Right renal pelvis (tissue), 4 donors: ENCODE data around the gene RSPO3. TPM values are rescaled to one million over a fixed set of nuclear protein-coding genes. Genes with fewer than 3 reads are reported as not detected.

Experiments
- DNase-seq, 4 donors: peaks; one replicate each; pipeline ENCODE4 v3.0.0-alpha.2; 2013; ENCODE audit warnings: low read depth in 4 of 4, low spot score in 3 of 4, missing footprints in 1 of 4
- polyA plus RNA-seq, 4 donors: library from polyadenylated mRNA; unstranded; fragments of 120-200 nt; gene quantifications; one replicate each; pipeline ENCODE4 v1.2.1, GENCODE V29; 2013; ENCODE audit not compliant: insufficient read length in 4 of 4

Gene RSPO3
- polyA plus RNA-seq, 4 donors = 12.2 to 28.0 (median 20.7) TPM

DNA sequence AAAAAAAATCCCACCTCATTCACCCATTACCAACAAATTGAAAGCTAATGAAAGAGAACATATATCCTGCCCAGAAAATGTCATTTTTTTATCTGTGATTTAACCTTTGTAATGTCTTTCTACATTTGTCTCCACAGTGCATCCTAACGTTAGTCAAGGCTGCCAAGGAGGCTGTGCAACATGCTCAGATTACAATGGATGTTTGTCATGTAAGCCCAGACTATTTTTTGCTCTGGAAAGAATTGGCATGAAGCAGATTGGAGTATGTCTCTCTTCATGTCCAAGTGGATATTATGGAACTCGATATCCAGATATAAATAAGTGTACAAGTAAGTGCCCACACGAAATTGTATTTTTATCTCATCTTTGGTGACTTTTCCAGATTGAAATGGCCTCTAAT, 30.0 kb downstream of the RSPO3 start:
- DNase-seq = no peak

- no peak for DNase-seq
Observed at GRCh38 chr6:127154509-127154908, 36.0 kb downstream of the RSPO3 start.

- DNase-seq = no peak
Observed at GRCh38 chr6:127160484-127160883, 42.0 kb downstream of the RSPO3 start.

GRCh38 chr6:127162836-127163235, 44.4 kb downstream of the RSPO3 start:
- no peak for DNase-seq

DNA sequence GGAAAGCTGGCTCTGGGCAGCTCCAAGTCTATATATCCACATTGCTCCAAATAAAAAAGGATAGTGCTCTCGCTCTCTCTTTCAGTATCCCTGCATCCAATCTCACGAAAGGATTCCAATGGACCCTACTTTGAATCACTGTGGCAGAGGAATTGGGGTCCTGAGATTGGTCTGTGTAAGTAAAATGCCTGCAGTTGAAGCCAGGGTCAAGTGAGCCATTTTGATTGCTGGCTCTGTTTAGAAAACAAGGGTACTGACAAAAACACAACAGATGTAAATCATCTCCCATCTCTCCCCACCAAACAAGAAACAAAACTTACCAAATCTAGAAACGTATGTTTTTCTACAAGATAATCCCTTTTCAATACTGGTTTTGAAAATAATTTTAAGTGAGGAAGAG, 45.6 kb downstream of the RSPO3 start:
- DNase-seq = no peak

DNA sequence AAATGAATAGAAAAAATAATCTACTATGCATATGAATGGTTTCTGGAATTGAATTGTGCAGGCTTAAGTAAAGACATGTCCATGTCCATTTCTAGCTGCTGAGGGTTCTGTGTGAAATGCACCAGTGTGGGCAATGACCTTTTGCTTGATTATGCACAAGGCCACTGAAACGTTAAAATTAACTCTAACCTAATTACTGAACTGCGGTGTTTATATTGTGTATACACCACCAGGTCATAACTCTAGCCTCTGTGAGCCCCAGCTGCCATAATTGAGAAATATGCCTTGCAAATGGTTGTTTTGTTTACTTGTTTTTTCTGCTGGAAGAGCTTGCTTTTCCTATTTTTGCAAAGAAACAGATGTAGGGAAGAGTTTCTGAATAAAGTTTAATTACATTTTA, 46.1 kb downstream of the RSPO3 start:
- no peak for DNase-seq

DNA sequence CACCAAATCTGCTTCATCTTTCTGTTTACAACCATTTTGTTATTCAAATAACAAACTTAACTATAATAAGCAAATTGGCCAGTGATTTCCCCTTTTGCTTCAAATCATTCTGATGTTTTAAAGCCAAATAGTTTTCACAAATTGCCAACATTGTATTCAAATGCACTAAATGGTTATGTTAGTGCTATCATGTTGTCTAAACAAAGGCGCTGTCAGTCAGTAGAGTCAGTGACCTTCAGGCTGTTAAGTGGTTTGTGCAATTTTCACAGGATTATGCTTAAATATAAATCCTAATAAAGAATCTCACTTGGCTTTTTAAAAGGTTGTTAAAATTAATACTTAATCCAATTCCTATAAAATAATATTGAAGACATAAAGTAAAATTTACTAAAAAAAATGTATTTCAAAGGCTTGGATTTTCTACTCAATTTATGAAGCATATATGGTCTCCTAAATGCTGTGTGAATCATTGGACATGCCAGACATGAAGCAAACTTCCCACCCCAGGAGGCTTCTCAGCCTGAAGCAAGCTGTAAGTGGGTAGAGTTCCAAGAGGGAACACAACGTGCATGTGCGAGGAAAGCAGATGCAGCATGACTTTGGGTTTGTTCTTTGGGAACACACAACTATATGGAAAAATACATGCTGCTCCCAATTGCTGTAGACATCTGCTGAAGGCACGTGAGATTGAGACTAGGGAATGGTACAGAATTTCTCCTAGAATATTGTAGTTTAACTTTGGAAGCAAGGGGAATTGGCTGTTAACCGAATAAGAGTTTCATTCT, 54.9 kb downstream of the RSPO3 start:
- no peak for DNase-seq

DNA sequence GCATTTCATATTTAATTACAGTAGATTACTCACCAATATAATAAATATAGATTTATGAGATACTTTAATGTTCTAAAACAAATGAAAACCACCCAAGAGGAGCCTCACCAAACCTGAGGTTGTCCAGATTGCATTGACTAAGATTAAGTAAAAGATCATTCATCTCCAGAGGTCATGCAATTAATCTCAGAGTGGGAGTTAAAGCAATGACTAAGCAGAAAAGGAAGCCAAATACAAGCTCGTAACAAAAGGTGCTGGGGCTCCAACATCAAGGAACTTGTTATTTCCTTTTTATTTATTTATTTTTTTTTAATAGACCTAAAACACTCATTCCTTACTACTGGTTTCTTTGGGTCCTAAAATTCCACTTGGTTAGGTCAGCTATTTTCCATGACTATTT, 57.7 kb downstream of the RSPO3 start:
- no peak for DNase-seq

GRCh38 chr6:127177030-127177922, 58.8 kb downstream of the RSPO3 start:
- DNase-seq = no peak

DNA sequence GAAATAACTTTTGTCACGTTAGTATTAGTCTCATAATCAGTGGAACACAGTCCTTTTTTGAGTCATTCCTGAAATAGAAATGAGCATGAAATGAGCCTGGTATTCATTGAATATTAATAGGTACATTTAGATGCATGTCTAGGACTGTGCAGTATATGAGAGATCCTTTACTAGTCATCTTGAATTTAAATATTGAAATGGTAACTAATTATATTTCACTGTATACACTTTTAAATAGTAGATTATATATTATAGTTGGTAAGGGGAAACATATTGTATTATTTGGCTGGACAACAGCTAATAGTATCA, 59.4 kb downstream of the RSPO3 start:
- no peak for DNase-seq

DNA sequence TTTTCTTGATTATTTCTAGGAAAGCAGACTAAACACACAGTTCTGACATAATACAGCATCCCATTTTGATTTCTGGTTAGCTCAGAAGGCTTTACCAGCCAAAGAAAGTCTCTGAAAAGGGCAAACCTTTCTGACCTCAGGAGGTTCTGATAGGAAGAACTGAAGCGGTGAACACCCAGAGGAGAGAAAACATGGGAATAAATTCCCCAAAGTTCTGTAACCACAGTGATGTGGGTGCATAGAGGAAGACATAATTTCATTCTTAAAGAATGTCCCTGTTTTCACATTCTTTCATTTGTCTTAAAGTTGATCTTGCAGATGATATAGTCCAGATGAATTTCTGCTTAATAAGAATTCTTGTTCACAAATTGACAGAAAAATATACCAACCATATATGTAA, 60.3 kb downstream of the RSPO3 start:
- DNase-seq = no peak

GRCh38 chr6:127180426-127180825, 62.0 kb downstream of the RSPO3 start:
- no peak for DNase-seq

DNA sequence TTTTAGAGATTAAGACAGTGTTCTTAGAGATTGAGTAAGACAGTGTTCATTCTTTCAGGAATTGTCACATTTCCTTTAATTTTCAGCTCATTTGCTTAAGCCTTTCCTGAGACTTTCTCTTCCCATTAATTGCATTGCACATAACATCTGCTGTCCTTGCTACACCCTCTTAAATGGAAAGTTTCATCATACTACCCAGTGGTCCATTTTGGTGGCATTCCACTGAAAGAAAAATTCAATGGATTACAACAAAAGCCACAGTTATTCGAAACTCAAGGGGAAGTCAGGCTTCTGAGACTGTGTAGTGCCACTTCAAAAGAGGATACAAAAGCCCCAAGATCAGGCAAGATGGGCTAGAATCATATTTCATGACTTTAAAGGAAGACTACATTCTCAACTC, 64.0 kb downstream of the RSPO3 start:
- no peak for DNase-seq

- DNase-seq = no peak
Observed at GRCh38 chr6:127185437-127185995, 67.0 kb downstream of the RSPO3 start.

- no peak for DNase-seq
Observed at GRCh38 chr6:127186889-127187288, 68.4 kb downstream of the RSPO3 start.

GRCh38 chr6:127188744-127189143, 70.3 kb downstream of the RSPO3 start:
- no peak for DNase-seq

GRCh38 chr6:127190552-127190951, 72.1 kb downstream of the RSPO3 start:
- no peak for DNase-seq

- DNase-seq = no peak
Observed at GRCh38 chr6:127191716-127192115, 73.2 kb downstream of the RSPO3 start.

GRCh38 chr6:127192911-127193541, 74.6 kb downstream of the RSPO3 start:
- DNase-seq = no peak

DNA sequence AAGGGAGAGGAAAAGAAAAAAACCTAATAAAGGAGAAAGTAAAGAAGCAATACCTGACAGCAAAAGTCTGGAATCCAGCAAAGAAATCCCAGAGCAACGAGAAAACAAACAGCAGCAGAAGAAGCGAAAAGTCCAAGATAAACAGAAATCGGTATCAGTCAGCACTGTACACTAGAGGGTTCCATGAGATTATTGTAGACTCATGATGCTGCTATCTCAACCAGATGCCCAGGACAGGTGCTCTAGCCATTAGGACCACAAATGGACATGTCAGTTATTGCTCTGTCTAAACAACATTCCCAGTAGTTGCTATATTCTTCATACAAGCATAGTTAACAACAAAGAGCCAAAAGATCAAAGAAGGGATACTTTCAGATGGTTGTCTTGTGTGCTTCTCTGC, 77.4 kb downstream of the RSPO3 start:
- no peak for DNase-seq

DNA sequence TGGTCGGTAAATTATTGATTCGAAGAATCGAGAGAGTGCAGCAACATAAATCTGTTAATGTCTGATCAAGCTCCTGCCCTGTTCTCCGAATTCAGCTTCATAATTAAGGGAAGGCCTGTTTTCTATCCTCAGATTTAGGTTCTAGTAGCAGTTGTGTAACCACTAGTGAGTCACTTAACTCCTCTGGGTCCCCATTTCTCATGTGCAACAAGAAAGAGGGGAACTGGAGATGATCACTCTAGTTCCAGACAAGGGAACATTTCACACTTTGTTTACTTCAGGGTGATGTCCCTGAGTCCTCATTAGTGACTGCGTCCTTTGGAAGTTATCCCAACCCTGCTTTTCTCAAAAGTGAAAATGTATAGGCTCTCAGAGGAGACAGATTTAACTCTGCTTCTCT, 80.1 kb downstream of the RSPO3 start:
- DNase-seq = no peak
